Measurements from ENCODE around the gene HNRNPLL. TPM values are rescaled to one million over a fixed set of nuclear protein-coding genes. Genes with fewer than 3 reads are reported as not detected.

The HNRNPLL gene
- total RNA-seq, 4 donors from 2014 or later, result 47.3 to 79.1 (median 68.7) TPM

- no peak for ATAC-seq
- no peaks in the 10 kb centered on the region for H3K27me3 ChIP-seq
- H3K4me1 ChIP-seq, result no peaks in the 10 kb centered on the region
- H3K4me3 ChIP-seq, result no peak overlapping the region
- peaks cover 0 to 3% (median 0%) of the 10 kb centered on the region in 3 donors for H3K9me3 ChIP-seq
- H3K27ac ChIP-seq, result no peak overlapping the region
- TF ChIP-seq POLR2A (IDR thresholded peaks at IDR 0.05) (no peak), POLR2AphosphoS5 (IDR thresholded peaks at IDR 0.05) (no peak), EP300 (IDR thresholded peaks at IDR 0.05) (no peak)
- TF ChIP-seq, protein P1, sequence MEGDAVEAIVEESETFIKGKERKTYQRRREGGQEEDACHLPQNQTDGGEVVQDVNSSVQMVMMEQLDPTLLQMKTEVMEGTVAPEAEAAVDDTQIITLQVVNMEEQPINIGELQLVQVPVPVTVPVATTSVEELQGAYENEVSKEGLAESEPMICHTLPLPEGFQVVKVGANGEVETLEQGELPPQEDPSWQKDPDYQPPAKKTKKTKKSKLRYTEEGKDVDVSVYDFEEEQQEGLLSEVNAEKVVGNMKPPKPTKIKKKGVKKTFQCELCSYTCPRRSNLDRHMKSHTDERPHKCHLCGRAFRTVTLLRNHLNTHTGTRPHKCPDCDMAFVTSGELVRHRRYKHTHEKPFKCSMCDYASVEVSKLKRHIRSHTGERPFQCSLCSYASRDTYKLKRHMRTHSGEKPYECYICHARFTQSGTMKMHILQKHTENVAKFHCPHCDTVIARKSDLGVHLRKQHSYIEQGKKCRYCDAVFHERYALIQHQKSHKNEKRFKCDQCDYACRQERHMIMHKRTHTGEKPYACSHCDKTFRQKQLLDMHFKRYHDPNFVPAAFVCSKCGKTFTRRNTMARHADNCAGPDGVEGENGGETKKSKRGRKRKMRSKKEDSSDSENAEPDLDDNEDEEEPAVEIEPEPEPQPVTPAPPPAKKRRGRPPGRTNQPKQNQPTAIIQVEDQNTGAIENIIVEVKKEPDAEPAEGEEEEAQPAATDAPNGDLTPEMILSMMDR (IDR thresholded peaks at IDR 0.05), result no peak
- no peaks in the 10 kb centered on the region for H3K36me3 ChIP-seq
Observed at GRCh38 chr2:38632980-38633379, 30.3 kb upstream of the HNRNPLL start.

DNA sequence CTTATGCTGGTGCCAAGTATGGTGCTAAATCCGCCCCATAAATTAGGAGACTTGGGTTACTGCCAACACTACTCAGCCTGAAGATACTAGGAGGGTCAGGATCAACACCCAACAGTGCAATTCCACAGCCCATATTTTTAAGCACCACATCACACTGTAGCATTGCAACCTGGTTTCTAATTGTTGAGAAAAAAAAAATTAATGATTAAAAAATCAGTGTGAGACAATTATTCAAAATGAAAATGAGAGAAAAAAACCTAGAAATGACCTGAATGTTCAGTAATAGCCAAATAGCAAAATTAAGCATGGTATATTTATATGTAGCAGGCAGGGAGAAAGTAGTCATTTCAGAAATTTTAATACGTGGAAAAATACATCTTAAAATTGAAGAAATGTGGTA lies 29.2 kb upstream of the HNRNPLL start:
- no peak overlapping the region for H3K4me3 ChIP-seq
- TF ChIP-seq POLR2A (IDR thresholded peaks at IDR 0.05), result no peak
- TF ChIP-seq, protein P1 (IDR thresholded peaks at IDR 0.05), result no peak
- TF ChIP-seq EP300 (IDR thresholded peaks at IDR 0.05), result no peak
- TF ChIP-seq POLR2AphosphoS5 (IDR thresholded peaks at IDR 0.05), result no peak
- H3K4me1 ChIP-seq, result no peaks in the 10 kb centered on the region
- H3K27me3 ChIP-seq, result no peaks in the 10 kb centered on the region
- no peak overlapping the region for H3K27ac ChIP-seq
- 59 to 73% methylated on average over 2 of the region's 2 CpGs for WGBS, 2 donors (ENCODE audit: low coverage in 1 of 2)
- peaks cover 0 to 3% (median 0%) of the 10 kb centered on the region in 3 donors for H3K9me3 ChIP-seq
- no peaks in the 10 kb centered on the region for H3K36me3 ChIP-seq
- no peak for ATAC-seq

GRCh38 chr2:38629684-38630083 lies 27.0 kb upstream of the HNRNPLL start:
- 90 to 100% methylated on average over 1 of the region's 1 CpG for WGBS, 2 donors (ENCODE audit: low coverage in 1 of 2)
- Histone ChIP-seq H3K27ac (no peak overlapping the region), H3K4me3 (no peak overlapping the region), H3K36me3 (no peaks in the 10 kb centered on the region), H3K9me3 (peaks cover 0 to 3% (median 0%) of the 10 kb centered on the region in 3 donors), H3K4me1 (no peaks in the 10 kb centered on the region), H3K27me3 (no peaks in the 10 kb centered on the region)
- no peak for ATAC-seq
- TF ChIP-seq, protein P1 (IDR thresholded peaks at IDR 0.05), result no peak
- TF ChIP-seq POLR2A (IDR thresholded peaks at IDR 0.05), result no peak
- no peak for TF ChIP-seq POLR2AphosphoS5 (IDR thresholded peaks at IDR 0.05)
- TF ChIP-seq EP300 (IDR thresholded peaks at IDR 0.05), result no peak

GRCh38 chr2:38627391-38627790 lies 24.7 kb upstream of the HNRNPLL start:
- TF ChIP-seq EP300 (IDR thresholded peaks at IDR 0.05), result no peak
- TF ChIP-seq, protein P1 (IDR thresholded peaks at IDR 0.05), result no peak
- TF ChIP-seq POLR2AphosphoS5 (IDR thresholded peaks at IDR 0.05), result no peak
- no peak for TF ChIP-seq POLR2A (IDR thresholded peaks at IDR 0.05)
- no peaks in the 10 kb centered on the region for H3K4me1 ChIP-seq
- H3K9me3 ChIP-seq, result peaks cover 0 to 3% (median 0%) of the 10 kb centered on the region in 3 donors
- no peak overlapping the region for H3K27ac ChIP-seq
- H3K36me3 ChIP-seq, result no peaks in the 10 kb centered on the region
- no peak overlapping the region for H3K4me3 ChIP-seq
- no peaks in the 10 kb centered on the region for H3K27me3 ChIP-seq
- no peak for ATAC-seq
- 64 to 91% methylated on average over 4 of the region's 4 CpGs for WGBS, 2 donors (ENCODE audit: low coverage in 1 of 2)

DNA sequence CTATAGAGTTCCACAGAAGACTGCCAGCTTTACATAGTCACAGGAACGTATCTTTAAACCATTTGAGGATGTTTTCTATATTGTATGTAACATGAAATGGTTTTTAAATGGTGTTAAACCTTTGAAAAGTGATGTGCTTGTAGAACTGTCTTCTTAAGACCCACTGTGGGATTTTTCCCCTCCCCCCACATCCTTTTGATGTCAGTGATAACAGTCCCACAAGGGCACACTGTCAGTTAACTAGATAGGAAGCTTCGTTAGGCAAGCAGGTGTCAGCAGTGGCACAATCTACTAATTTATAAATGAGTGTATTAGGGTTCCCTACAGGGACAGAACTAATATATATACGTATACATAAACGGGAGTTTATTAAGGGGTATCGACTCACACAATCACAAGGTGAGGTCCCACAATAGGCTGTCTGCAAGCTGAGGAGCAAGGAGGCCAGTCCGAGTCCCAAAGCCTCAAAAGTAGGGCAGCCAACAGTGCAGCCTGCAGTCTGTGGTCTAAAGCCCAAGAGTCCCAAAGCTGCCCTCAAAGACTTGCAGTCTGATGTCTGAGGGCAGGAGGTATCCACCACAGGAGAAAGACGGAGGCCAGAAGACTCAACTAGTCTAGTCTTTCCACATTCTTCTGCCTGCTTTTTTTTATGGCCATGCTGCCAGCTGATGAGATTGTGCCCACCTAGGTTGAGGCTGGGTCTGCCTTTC lies 23.8 kb upstream of the HNRNPLL start:
- TF ChIP-seq POLR2AphosphoS5 (IDR thresholded peaks at IDR 0.05) (no peak), EP300 (IDR thresholded peaks at IDR 0.05) (no peak), POLR2A (IDR thresholded peaks at IDR 0.05) (no peak)
- TF ChIP-seq, protein P1 (IDR thresholded peaks at IDR 0.05), result no peak
- Histone ChIP-seq H3K27me3 (no peaks in the 10 kb centered on the region), H3K27ac (no peak overlapping the region), H3K4me3 (no peak overlapping the region), H3K9me3 (peaks cover 0 to 3% (median 0%) of the 10 kb centered on the region in 3 donors), H3K36me3 (no peaks in the 10 kb centered on the region), H3K4me1 (no peaks in the 10 kb centered on the region)
- ATAC-seq, result no peak
- 74 to 84% methylated on average over 4 to 7 of the region's 7 CpGs for WGBS, 2 donors (ENCODE audit: low coverage in 1 of 2)

Measured in gastroesophageal sphincter (tissue), 4 donors.